HG03095 (cell line): ENCODE data around the gene VIL1.

ENCODE experiments used
- ATAC-seq: cut with Tn5 transposase; IDR thresholded peaks from one replicate; pipeline ENCODE4 v1.9.1; 2021; ENCODE audit warnings: moderate library complexity; ENCODE audit not compliant: unreplicated experiment

Gene VIL1

GRCh38 chr2:218435003-218435982 lies 16.4 kb downstream of the VIL1 start:
- ATAC-seq: no peak

GRCh38 chr2:218436992-218437391 lies 18.1 kb downstream of the VIL1 start:
- ATAC-seq: no peak

GRCh38 chr2:218437969-218438368 lies 19.0 kb downstream of the VIL1 start:
- no peak for ATAC-seq

- ATAC-seq: no peak
These were observed 19.7 kb downstream of the VIL1 start for GRCh38 chr2:218438596-218438995.

DNA sequence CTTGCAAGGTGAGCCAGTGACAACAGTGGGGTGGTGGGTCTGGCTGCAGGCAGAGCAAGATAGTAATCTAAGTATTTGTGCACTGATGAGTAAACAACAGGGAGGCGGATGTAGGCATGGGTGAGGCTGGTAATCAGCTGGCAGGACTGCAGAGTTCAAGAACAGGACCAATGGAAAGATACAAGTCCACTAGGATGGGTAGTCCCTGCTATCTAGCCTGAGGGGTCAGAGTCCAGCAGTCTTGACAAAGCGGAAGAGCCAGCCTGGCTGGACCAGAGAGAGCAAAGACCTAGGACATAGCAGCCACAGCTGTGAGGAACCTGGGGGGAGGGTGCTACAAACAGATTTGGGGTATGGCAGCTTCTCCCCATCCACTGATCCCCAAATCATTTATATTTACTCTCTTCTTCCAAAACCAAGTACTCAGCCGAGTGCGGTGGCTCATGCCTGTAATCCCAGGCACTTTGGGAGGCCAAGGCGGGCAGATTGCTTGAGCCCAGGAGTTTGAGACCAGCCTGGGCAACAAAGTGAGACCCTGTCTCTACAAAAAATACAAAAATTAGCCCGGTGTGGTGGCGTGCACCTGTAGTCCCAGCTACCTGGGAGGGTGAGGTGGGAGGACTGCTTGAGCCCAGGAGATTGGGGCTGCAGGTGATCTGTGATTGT lies 25.9 kb downstream of the VIL1 start:
- no peak for ATAC-seq

- ATAC-seq: no peak
These were observed 26.7 kb downstream of the VIL1 start for GRCh38 chr2:218445602-218446001.

GRCh38 chr2:218446547-218446946 lies 27.6 kb downstream of the VIL1 start:
- ATAC-seq: no peak

- ATAC-seq: no peak
These were observed 28.1 kb downstream of the VIL1 start for GRCh38 chr2:218447072-218447471.

DNA sequence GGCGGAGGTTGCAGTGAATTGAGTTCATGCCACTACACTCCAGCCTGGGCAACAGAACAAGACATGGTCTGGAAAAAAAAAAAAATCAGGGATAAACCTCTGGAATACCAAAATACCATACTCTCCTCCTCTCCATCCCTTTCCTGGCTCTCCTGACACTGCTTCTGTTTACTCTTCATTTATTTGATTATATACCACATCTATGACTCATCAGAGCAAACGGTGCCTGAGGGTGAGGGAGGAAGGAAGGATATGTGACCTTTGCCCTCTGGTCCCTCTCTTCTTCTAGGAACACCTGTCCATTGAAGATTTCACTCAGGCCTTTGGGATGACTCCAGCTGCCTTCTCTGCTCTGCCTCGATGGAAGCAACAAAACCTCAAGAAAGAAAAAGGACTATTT lies 30.0 kb downstream of the VIL1 start:
- ATAC-seq: no peak

GRCh38 chr2:218452079-218452478 lies 33.2 kb downstream of the VIL1 start:
- ATAC-seq: no peak

GRCh38 chr2:218456849-218457248 lies 37.9 kb downstream of the VIL1 start:
- no peak for ATAC-seq

- ATAC-seq: no peak
These were observed 39.7 kb downstream of the VIL1 start for GRCh38 chr2:218458598-218458997.

GRCh38 chr2:218465987-218466633 lies 47.2 kb downstream of the VIL1 start:
- ATAC-seq: no peak

- no peak for ATAC-seq
These were observed 51.5 kb downstream of the VIL1 start for GRCh38 chr2:218470448-218470847.

DNA sequence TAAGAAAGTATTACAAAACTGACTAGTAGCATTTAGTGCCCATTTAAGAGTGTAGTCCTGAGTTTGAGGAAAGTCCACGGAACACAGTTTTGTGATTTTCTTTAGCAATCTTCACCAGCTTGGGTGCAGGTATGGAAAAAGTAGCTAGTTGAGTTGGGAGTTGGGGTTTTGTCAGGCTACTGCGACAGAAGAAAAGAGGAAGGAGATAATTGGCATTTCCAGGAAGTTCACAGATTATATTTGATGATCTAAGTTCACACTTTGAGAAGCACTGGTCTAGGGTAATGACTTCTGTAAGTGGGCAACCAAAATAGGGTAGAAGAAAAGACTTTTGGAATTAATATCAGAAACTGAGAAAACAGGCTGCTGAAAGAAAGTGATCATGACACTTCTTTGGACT lies 52.1 kb downstream of the VIL1 start:
- ATAC-seq: no peak

GRCh38 chr2:218471982-218472381 lies 53.1 kb downstream of the VIL1 start:
- ATAC-seq: no peak

GRCh38 chr2:218472988-218473387 lies 54.1 kb downstream of the VIL1 start:
- ATAC-seq: no peak

DNA sequence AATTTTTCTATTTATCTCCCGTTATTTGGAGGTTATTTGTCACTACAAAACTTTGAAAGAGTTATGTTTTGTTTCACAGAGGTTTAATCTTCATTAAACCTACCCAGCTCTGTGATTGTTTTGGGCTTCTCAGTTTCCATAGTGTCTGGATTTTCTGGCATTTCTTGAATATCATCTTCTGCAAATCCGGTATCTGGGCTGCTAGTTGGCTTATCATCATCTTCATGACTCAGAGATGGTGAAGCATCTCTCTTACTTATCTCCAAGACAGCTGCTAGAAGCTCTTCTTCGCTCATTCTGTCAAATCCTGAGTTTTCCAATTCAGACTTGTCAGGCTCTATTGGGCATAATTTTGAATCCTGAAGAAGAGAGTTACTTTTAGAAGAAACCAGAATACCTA lies 55.6 kb downstream of the VIL1 start:
- ATAC-seq: no peak

DNA sequence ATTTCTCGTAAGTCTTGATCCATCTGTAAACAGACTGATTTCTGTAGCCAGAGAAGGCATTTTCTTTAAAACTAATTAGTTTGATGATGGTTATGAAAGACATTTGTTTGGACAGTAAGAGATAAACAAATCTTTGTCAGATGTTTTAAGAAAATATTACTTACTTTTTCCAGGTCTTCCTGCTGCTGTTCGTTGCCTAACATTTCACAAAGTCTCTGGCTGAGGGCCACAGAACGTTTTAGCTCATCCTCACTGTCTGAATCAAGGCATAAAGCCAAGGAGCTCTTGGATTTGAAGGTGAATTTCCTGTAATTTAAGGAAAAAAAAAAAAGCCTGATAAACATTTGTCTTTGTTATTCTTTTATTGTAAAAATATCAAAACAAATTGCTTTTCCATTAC lies 57.8 kb downstream of the VIL1 start:
- no peak for ATAC-seq

DNA sequence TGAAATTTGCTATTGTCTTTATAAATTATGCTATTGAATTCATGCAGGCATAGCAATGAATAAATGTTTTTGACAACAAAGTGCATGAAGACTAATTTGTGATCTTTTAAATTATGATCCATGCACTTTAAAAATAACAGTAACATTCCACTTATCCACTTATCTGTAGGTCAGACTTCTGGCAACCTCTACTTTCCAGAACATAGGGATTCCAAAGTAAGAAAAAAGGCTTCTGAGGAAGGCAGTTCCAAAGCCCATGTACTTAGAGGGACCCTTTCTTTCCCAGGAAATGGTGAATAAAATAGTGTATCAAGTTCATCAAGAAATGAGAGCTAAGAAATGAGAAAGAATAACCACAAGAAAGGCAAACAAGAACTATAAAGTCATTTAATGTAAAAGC lies 58.3 kb downstream of the VIL1 start:
- ATAC-seq: no peak

DNA sequence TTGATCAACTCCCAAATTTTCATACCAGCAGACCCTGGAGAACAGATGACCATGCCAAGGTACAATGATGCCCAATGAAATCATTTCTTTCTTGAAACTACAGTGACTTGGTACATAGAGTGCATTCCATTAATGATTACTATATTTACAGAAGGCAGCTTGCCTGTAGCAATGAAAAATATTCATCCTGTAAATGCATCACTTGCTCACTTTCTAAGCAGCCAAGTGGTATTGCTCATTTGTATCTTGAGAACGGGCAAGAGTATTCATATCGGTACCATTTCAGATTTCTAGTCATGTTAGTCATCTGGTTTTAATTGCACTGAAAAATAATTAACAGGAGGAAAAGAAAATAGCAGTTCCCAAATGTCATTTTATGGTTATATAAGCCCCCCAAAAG lies 59.6 kb downstream of the VIL1 start:
- ATAC-seq: no peak

DNA sequence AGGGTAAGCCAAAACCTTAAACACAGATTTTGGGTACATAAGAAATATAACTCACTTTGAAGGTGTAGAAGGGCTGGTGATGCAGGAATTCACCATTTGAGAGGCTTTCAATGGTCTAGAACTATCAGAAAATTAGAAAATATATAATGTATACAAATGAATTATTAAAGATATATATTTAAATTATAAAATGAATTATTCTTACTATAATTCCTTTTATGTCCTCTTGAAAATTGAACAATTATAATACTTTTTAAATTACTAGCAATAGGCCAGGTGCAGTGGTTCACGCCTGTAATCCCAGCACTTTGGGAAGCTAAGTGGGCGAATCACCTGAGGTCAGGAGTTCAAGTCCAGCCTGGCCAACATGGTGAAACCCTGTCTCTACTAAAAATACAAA lies 60.7 kb downstream of the VIL1 start:
- no peak for ATAC-seq
